ENCODE measurements around the gene LRRC4C.

LRRC4C gene

DNA sequence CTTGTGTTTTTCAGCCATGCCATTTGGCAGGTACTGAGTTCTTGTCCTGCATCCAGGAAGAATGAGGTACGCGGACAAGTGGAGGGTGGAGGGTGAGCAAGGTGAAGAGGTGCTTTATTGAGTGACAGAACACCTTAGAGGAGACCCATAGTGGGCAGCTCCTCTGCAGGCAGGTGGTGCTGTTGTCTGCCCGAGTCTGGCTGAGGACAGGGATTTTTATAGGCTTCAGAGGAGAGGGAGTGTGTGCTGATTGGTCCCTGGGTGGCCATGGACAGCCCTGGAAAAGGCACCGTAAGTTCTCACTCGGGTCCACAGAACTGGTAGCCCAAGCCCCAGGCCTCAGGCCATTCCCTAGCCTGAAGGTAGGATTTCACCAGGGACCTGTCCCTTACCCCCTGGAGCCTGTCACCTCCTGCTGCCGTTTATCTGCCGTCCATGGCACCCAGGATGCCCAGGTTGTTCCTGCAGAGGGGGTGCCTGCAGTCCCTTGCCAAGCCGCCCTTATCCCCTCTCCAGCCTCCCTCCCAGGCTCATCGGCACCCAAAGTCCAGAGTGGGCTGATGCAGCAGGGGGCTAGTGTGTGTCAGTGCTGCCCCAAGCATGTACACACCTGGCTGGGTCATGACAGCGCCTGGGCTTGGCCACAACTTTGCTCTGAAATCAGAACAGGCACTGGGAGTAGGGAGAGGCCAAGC is 213.6 kb downstream of the LRRC4C start:
- Histone ChIP-seq H3K4me3 (ENCODE audit: severe bottlenecking) (no peak overlapping the region), H3K27ac (ENCODE audit: poor library complexity, severe bottlenecking) (no peak overlapping the region), H3K9me3 (ENCODE audit: severe bottlenecking) (no peaks in the 10 kb centered on the region), H3K4me1 (ENCODE audit: insufficient read depth, poor library complexity, severe bottlenecking) (no peaks in the 10 kb centered on the region), H3K27me3 (ENCODE audit: insufficient read depth, poor library complexity, severe bottlenecking) (peaks cover 9% of the 10 kb centered on the region), H3K36me3 (ENCODE audit: low read depth) (no peaks in the 10 kb centered on the region)
- DNase-seq (ENCODE audit: low spot score) = peak; percentile 15
- TF ChIP-seq, protein P1, sequence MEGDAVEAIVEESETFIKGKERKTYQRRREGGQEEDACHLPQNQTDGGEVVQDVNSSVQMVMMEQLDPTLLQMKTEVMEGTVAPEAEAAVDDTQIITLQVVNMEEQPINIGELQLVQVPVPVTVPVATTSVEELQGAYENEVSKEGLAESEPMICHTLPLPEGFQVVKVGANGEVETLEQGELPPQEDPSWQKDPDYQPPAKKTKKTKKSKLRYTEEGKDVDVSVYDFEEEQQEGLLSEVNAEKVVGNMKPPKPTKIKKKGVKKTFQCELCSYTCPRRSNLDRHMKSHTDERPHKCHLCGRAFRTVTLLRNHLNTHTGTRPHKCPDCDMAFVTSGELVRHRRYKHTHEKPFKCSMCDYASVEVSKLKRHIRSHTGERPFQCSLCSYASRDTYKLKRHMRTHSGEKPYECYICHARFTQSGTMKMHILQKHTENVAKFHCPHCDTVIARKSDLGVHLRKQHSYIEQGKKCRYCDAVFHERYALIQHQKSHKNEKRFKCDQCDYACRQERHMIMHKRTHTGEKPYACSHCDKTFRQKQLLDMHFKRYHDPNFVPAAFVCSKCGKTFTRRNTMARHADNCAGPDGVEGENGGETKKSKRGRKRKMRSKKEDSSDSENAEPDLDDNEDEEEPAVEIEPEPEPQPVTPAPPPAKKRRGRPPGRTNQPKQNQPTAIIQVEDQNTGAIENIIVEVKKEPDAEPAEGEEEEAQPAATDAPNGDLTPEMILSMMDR (IDR thresholded peaks at IDR 0.05; ENCODE audit: poor library complexity, severe bottlenecking) = no peak
- ATAC-seq (ENCODE audit: low read depth) = no peak; the same call in 2 of the 3 replicates

DNA sequence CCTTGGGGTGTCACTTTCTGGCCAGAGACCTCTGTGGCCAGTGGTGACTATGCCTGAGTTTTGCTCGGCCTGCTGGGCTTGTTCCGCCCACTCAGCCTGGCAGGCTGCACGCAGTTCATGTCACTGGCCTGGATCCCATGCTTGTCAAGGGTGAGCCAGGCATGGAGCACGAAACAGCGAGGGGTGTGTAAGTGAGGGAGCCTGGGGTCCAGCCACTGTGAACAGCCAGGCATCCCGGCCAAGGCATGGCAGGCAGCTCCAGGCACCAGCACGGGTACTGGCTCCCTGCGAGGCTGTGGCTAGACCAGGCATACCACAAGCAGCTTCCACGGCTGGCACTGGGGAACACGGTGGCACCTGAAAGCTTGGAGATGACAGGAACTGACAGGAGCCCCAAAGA is 214.3 kb downstream of the LRRC4C start:
- Histone ChIP-seq H3K27ac (ENCODE audit: poor library complexity, severe bottlenecking) (no peak overlapping the region), H3K36me3 (ENCODE audit: low read depth) (no peaks in the 10 kb centered on the region), H3K9me3 (ENCODE audit: severe bottlenecking) (no peaks in the 10 kb centered on the region), H3K27me3 (ENCODE audit: insufficient read depth, poor library complexity, severe bottlenecking) (peaks cover 9% of the 10 kb centered on the region), H3K4me1 (ENCODE audit: insufficient read depth, poor library complexity, severe bottlenecking) (no peaks in the 10 kb centered on the region), H3K4me3 (ENCODE audit: severe bottlenecking) (no peak overlapping the region)
- ATAC-seq (ENCODE audit: low read depth) (no peak), DNase-seq (ENCODE audit: low spot score) (peak; percentile 38)
- TF ChIP-seq, protein P1 (IDR thresholded peaks at IDR 0.05; ENCODE audit: poor library complexity, severe bottlenecking) = no peak

DNA sequence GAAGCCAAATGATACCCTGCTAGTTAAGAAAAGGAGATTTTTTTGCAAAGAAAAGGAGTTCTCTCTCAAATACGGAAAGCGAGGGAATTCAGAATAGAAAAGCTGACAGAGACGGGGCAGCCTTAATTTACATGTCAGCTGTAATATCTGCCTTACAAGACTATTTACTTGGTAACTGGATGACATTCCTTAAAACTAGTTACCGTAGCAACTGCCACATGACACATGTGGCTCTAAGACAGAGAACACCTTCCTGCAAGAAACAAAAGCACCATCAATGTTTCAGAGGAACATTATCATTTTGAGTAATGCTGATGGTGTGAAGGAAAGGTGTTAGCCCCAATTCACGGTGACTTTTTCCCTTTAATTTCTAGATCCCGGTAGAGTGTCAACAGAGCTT is 222.1 kb downstream of the LRRC4C start:
- no peak overlapping the region for H3K27ac ChIP-seq (ENCODE audit: poor library complexity, severe bottlenecking)
- ATAC-seq (ENCODE audit: low read depth) (no peak), DNase-seq (ENCODE audit: low spot score) (no peak)
- H3K27me3 ChIP-seq (ENCODE audit: insufficient read depth, poor library complexity, severe bottlenecking) = peaks cover 3% of the 10 kb centered on the region
- no peaks in the 10 kb centered on the region for H3K36me3 ChIP-seq (ENCODE audit: low read depth)
- no peaks in the 10 kb centered on the region for H3K9me3 ChIP-seq (ENCODE audit: severe bottlenecking)
- H3K4me3 ChIP-seq (ENCODE audit: severe bottlenecking) = no peak overlapping the region
- TF ChIP-seq, protein P1 (IDR thresholded peaks at IDR 0.05; ENCODE audit: poor library complexity, severe bottlenecking) = no peak
- no peaks in the 10 kb centered on the region for H3K4me1 ChIP-seq (ENCODE audit: insufficient read depth, poor library complexity, severe bottlenecking)

- TF ChIP-seq, protein P1 (IDR thresholded peaks at IDR 0.05; ENCODE audit: poor library complexity, severe bottlenecking) = no peak
- Histone ChIP-seq H3K27ac (ENCODE audit: poor library complexity, severe bottlenecking) (no peak overlapping the region), H3K4me1 (ENCODE audit: insufficient read depth, poor library complexity, severe bottlenecking) (no peaks in the 10 kb centered on the region), H3K9me3 (ENCODE audit: severe bottlenecking) (no peaks in the 10 kb centered on the region), H3K4me3 (ENCODE audit: severe bottlenecking) (no peak overlapping the region), H3K27me3 (ENCODE audit: insufficient read depth, poor library complexity, severe bottlenecking) (peaks cover 3% of the 10 kb centered on the region), H3K36me3 (ENCODE audit: low read depth) (no peaks in the 10 kb centered on the region)
- ATAC-seq (ENCODE audit: low read depth) (no peak), DNase-seq (ENCODE audit: low spot score) (no peak)
Measured at GRCh38 chr11:41235668-41236067, 223.8 kb downstream of the LRRC4C start.
